ENCODE measurements around the gene MIAT.
A peak's percentile ranks its signal among the peaks of the same experiment; 100 is the strongest.

Gene MIAT

GRCh38 chr22:26670459-26670858, 13.1 kb downstream of the MIAT start:
- no peak for DNase-seq

- peak; percentile 69 for DNase-seq
Observed at GRCh38 chr22:26671317-26672059, 14.1 kb downstream of the MIAT start.

- DNase-seq, result no peak
Observed at GRCh38 chr22:26672060-26672471, 14.7 kb downstream of the MIAT start.

GRCh38 chr22:26672590-26673468, 15.4 kb downstream of the MIAT start:
- DNase-seq, result peak; percentile 84

GRCh38 chr22:26673486-26673885, 16.1 kb downstream of the MIAT start:
- DNase-seq, result peak; percentile 36

GRCh38 chr22:26674211-26675190, 17.1 kb downstream of the MIAT start:
- peak; percentile 29 for DNase-seq

GRCh38 chr22:26675687-26676268, 18.4 kb downstream of the MIAT start:
- no peak for DNase-seq

- no peak for DNase-seq
Observed at GRCh38 chr22:26677217-26677616, 19.8 kb downstream of the MIAT start.

- peak; percentile 67 for DNase-seq
Observed at GRCh38 chr22:26679003-26679629, 21.7 kb downstream of the MIAT start.

- no peak for DNase-seq
Observed at GRCh38 chr22:26680485-26680884, 23.1 kb downstream of the MIAT start.

- DNase-seq, result no peak
Observed at GRCh38 chr22:26681395-26681821, 24.0 kb downstream of the MIAT start.

- DNase-seq, result no peak
Observed at GRCh38 chr22:26684168-26684567, 26.8 kb downstream of the MIAT start.

- no peak for DNase-seq
Observed at GRCh38 chr22:26685601-26686000, 28.2 kb downstream of the MIAT start.

GRCh38 chr22:26687439-26687838, 30.1 kb downstream of the MIAT start:
- no peak for DNase-seq

GRCh38 chr22:26689513-26690301, 32.3 kb downstream of the MIAT start:
- no peak for DNase-seq

GRCh38 chr22:26690654-26691376, 33.4 kb downstream of the MIAT start:
- DNase-seq, result no peak

GRCh38 chr22:26691377-26691716, 34.0 kb downstream of the MIAT start:
- DNase-seq, result no peak

- DNase-seq, result no peak
Observed at GRCh38 chr22:26692215-26692614, 34.8 kb downstream of the MIAT start.

- no peak for DNase-seq
Observed at GRCh38 chr22:26697151-26697550, 39.8 kb downstream of the MIAT start.

- no peak for DNase-seq
Observed at GRCh38 chr22:26700462-26700861, 43.1 kb downstream of the MIAT start.

All from activated CD4-positive, alpha-beta T cell treated with anti-CD3 and anti-CD28 coated beads, Interleukin-2, amount 50 U/mL, for 1 hour (primary cell).